ENCODE measurements around the gene TCERG1.

Gene TCERG1

DNA sequence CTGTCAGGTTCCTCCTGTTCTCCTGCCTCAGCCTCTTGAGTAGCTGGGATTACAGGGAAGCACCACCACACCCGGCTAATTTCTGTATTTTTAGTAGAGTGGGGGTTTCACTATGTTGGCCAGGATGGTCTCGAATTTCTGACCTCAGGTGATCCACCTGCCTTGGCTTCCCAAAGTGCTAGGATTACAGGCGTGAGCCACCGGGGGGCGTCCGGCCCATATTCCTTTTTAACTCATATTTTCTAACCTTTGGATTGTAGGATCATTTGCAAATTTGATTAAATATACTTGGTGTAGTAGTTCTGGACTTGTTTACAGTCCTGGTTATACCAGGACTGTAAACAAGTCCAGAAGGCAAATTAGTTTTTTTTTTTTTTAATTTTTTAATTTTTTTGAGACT, 4.3 kb downstream of the TCERG1 start:
- in situ Hi-C loops (cut with HindIII; ENCODE audit: low sequenced_read_pairs) = no loop called here

DNA sequence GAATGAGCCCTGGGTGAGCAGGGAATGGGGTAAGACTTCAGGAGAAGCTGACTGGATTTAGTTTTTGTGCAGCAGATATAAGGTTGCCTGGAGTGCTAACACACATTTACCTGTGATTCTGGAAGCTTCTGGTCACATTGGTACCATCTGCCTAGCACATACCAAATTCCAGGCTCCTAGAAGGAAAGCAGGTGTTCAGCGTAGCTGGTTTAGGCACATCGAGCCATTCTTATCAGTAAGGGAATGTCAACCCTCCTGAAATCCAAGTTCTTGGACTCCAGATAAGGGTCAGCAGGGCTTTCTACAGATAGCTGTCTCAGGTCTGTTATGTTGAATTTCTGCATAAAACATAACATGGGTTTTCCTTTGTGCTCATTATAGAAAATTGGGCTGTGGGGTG, 10.3 kb downstream of the TCERG1 start:
- in situ Hi-C loops (cut with HindIII; ENCODE audit: low sequenced_read_pairs) = no loop called here

DNA sequence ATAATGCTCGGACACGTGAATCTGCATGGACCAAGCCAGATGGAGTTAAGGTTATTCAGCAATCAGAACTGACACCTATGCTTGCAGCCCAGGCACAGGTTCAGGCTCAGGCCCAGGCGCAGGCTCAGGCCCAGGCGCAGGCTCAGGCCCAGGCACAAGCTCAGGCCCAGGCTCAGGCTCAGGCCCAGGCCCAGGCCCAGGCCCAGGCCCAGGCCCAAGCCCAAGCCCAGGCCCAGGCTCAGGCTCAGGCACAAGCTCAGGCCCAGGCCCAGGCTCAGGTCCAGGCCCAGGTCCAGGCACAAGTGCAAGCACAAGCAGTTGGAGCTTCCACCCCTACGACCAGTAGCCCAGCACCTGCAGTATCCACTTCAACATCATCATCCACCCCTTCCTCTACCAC, 11.8 kb downstream of the TCERG1 start:
- in situ Hi-C loops (cut with HindIII; ENCODE audit: low sequenced_read_pairs) = no loop called here

DNA sequence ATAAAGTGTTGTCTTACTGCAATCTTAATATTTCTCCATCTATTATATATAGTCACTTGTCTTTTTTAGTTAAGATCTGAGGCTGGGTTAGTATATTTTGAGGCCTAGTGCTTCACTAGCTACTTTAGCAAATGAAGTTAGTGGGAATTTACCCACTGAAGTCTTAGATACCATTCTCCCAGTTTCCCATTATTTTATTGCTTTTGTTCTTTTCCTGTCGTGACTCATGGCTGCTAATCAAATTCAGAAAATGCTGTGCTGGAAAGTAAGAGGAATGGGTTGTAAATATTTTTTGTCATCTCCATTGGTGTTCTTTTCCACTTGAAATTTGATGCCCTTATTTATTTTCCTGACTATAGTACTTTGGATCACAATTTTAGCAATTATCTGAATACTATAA, 14.2 kb downstream of the TCERG1 start:
- in situ Hi-C loops (cut with HindIII; ENCODE audit: low sequenced_read_pairs) = no loop called here

DNA sequence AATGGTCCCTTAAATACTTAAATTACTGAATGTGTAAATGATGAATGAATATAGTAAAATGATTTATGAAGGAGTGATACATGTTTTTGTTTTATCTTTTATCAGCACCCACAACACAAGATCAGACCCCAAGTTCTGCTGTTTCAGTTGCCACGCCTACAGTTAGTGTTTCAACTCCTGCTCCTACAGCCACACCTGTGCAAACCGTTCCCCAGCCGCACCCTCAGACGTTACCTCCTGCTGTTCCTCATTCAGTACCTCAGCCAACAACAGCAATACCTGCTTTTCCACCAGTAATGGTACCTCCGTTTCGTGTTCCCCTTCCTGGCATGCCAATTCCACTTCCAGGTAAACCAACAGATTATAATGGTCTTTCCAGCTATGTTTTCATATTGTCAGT, 16.3 kb downstream of the TCERG1 start:
- in situ Hi-C loops (cut with HindIII; ENCODE audit: low sequenced_read_pairs) = no loop called here

DNA sequence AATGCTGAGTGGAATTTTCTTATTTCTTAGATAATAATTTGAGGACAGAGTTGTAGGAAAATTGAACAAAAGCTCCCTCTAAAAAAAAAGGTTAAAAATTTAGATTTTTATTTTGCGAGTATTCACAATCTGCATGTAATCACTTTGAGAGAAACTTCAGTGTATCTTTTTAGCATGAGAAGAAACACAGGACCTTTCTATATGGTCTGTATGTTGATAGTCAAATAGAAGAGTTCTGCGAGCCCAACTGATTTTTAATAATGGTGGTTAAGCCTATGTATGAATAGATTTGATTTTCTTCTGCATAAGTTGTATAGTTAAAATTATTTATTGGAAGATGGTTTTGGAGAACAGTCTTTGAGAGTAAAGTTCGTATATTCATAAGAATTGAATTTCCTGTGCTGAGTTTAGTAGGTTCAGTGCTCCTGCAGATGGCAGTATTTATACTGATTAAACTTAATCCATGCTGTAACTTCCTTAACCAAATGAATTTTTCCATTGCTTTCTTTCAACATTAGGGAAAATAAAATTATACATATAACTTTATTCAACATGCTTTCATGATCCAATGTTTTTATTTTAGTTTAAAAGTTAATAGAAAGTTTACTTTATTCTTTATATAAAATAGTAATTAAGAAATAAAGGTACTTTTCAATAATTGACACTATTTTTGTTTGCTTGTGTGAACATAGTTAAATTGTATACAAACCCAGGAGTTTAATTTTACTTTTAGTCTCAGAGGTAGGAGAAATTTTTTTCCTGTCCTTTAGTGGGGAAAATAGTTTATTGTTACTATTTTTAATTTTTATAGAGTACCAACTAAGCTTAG, 19.6 kb downstream of the TCERG1 start:
- in situ Hi-C loops (cut with HindIII; ENCODE audit: low sequenced_read_pairs) = no loop called here

DNA sequence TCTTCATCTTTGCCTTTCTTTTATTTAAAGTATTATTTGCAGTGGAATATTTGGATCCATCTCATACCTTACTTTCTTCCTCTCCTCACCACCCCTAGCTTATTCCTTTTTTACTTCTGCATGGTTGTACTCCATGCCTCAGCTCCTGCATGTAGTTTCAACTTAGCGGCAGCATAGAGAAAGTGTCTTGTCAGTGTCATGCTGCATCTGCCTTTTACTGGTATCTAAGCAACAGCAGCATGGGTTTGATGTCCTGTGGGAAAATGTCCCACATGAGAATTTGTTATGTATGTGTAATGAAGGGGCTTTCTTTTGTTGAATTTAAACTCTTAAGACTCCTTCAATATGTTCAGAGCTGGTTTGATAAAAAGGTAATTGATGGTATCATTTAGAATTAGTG, 20.6 kb downstream of the TCERG1 start:
- in situ Hi-C loops (cut with HindIII; ENCODE audit: low sequenced_read_pairs) = no loop called here

DNA sequence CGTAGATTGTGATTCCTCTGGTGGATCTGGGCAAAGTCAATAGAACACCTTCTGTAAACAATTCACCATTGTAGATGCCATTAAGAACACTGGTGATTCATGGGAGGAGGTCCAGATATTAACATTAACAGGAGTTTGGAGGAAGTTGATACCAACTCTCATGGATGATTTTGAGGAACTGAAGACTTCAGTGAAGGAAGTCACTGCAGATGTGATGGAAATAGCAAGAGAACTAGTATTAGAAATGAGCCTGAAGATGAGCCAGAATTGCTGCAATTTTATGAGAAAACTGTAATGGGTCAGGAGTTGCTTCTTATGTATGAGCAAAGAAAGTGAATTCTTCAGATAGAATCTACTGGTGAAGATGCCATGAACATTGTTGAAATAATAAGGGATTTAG, 26.9 kb downstream of the TCERG1 start:
- in situ Hi-C loops (cut with HindIII; ENCODE audit: low sequenced_read_pairs) = no loop called here

DNA sequence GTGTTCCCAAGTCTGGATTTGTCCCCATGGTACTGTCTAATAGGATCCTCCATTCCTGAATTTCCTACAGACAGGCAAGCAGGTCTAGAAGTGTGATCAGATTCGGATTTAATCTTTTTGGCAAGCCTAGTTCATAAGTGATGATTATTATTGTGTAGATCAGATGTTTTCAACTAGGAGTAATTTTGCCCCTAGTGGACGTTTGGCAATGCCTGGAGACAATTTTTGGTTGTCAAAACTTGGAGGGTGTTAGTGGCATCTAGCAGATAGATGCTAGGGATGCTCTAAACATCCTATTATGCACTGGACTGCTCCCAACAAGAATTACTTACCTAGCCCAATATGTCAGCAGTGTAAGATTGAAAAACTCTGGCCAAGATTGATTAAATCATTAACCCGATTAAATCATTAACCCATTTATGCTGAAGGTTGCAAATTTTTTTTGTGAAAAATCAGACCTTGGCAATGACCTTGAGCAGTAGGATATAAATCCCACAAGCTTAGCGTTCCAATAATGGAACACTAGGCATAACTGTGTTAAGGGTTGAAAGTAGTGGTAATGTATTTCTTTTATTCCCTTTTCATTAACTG, 28.2 kb downstream of the TCERG1 start:
- in situ Hi-C loops (cut with HindIII; ENCODE audit: low sequenced_read_pairs) = no loop called here

DNA sequence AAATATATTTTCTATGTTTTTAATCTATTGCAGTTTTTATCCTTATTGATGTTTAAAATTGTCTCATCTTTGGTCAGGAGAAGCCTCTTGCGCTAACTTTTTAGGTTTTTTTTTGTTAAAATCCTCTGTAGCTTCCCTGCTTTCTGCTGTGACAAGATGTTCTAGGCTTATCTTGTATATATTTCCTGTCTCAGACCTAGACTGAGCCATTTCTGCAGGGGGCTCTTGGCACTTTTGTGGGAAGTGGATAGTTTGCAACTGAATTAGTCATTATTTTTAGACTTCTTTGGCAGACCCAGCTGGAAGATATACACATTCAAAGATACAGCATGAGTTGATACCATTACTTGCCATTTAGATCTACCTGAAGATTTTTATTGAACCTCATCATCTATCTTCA, 28.8 kb downstream of the TCERG1 start:
- in situ Hi-C loops (cut with HindIII; ENCODE audit: low sequenced_read_pairs) = no loop called here

DNA sequence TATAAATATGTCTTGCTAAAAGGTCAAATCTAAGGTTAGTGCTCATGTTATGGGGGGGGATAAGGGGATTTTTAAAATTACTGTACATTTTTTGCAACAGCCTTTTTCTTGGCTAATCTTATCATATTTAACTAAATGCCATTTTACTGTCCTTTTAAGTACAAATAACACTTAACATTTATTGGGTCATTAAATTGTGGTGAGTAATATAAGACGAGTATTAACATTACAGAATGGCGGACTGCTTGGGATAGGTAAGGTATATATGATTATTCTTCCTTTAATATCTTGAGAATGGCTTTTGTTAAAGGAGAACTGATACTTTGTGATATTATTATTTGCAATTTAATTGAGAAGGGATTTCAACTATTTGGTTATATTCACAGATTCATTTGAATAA, 35.6 kb downstream of the TCERG1 start:
- in situ Hi-C loops (cut with HindIII; ENCODE audit: low sequenced_read_pairs) = no loop called here

DNA sequence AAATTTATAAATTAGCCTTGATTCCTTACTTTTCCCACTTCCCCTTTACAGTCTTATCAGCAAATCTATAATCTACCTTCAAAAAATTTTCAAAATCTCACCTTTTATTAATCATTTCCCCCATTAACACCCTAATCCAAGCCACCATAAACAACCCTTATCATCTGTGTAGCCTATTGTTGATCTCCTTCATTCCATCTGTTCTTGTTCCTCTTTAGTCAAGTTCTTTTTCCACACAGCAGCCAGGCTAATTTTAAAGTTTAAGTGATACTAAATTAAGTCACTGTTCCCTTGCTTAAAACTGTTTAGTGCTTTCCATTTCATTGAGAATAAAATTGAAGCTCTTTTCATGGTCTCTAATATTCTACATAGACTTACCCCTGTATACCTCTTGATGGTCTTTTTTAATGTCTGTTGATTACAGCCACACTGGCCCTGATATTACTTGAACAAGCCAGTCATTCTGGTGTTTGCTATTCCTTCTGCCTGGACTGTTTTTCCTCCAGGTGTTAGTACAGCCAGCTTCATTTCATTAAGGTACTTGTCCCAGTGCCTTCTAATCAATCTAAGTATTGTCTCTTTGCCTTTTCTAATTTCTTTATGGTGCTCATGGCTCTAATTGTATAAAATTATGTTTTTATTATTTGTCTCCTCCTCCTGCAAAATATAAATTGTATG, 37.7 kb downstream of the TCERG1 start:
- in situ Hi-C loops (cut with HindIII; ENCODE audit: low sequenced_read_pairs) = no loop called here

DNA sequence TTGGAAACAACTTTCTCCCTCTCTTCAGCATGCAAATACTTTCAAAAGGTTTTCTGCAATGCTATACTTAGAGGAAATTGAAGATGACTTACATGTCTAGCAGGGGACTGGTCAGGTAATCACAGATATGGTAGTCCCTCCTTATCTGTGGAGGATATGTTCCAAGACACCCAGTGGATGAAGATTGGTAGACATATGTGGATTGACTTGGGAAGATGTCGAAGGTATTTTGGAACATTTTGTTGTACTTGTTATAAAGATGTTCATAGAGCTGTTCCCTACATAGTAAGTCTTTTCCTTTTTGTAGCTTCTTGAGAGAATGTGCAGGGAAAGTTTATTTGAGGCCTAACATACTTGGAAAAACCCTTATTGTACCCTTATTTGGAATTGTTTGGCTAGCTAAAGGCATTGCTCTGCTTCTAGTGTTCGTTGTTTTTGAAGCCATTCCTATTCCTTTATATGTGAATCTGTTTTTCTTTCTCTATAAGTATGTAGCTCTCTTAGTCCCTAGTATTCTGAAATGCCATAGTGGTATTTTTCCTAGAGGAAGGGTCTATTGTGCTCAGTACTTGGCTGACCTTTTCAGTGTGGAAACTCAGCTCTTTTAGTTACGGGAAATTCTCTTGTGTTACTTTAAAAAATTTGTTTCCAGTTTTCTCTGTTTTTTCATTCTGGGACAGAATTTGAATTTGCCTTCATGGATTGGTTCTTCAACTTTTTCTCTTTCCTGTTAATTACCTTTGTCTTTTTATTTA, 43.1 kb downstream of the TCERG1 start:
- in situ Hi-C loops (cut with HindIII; ENCODE audit: low sequenced_read_pairs) = no loop called here

DNA sequence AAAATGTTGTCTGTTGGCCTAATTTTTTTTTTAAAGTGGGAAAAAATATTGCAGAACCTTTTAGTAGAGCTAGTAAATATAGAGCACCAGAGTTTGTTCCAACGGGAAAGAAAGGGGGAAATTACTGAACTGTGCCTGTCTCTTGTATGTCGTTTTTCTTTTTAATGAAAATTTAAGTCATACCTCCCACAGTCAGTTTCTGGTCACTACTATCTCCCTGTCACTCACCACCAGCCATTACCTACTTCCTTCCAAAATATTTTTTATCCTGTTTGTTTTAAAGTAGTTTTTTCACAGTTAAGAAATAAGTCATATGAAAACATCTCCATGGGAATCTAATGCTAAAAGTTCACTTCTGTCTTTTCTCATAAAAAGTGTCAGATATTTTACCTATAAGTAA, 47.5 kb downstream of the TCERG1 start:
- in situ Hi-C loops (cut with HindIII; ENCODE audit: low sequenced_read_pairs) = no loop called here

DNA sequence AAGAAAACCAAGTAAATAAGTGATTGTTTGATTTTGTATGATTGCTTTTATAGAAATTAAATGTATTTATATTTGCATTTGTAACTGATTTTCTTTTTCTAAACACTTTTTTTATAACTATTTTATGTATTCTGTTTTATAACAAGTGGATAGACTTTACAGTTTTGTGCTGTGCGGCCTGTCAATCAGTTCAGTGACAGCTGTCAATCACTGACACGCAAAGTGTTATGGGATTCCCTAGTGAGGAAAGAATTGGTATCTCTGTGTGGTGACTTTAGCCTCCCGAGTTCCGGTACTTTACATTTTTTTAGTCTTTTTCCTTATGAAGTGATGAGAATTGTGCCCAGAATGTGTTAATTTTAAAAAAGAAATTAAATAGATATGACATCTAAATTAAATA, 52.5 kb downstream of the TCERG1 start:
- in situ Hi-C loops (cut with HindIII; ENCODE audit: low sequenced_read_pairs) = no loop called here

DNA sequence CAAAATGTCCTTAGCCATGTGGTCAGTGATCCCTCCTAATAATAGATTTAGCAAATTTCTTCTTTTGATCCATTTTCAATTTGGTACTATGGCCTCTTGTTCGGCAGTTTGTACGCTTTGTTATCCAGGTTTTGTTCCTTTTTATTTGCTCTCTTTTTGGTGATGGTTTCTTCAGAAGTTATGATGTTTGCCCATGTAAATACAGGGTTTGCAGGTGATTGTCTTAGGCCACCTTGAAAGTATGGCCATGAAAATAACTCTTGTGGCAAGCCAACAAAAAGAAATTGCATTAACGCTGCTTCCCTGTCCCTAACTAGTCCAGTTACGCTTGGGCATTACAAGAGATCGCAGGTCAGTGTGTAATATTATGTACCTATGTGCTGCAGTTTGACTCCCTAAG, 60.3 kb downstream of the TCERG1 start:
- in situ Hi-C loops (cut with HindIII; ENCODE audit: low sequenced_read_pairs) = no loop called here

DNA sequence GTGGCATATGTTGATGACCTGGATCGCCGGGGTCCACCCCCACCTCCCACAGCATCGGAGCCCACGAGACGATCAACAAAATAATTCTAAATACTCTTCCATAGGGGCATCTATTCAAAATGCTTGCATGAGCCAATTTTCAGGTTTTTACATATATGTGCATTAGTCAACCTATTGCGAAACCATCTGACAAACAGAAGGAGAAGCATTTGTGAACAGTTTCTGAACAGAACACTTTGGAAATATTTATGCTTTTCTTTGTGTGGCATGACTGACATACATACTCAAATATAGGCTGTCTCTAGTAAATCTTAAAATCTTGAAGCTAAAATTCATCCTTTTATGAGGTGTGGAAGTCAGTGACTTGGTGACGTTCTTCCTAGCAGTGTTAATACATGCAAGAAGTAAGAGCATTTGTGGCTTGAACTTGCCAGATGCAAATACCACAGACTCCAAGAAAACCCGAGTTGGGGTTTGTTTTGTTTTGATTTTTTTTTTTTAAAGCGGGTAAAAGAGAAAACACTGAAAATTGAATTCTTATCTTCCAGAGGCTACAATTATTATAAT, 63.5 kb downstream of the TCERG1 start:
- in situ Hi-C loops (cut with HindIII; ENCODE audit: low sequenced_read_pairs) = no loop called here

DNA sequence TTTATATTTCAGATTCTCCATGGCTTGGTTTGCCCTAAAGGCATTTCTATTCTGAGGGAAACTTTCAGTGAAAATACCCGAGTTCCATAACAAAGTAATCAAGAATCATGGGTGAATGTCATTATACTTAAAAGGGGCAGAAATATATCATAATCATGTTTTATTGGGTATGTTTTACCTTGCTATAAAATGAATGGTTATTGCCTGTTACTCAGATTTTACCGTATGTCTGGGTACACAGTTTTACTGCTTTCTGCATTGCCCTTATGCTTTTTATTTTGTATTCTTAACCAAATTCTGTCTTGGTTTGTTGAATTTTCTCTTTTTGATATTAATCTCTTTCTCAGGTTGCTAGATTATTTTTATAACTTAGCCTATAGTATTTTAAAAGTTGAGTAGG, 66.3 kb downstream of the TCERG1 start:
- in situ Hi-C loops (cut with HindIII; ENCODE audit: low sequenced_read_pairs) = no loop called here

DNA sequence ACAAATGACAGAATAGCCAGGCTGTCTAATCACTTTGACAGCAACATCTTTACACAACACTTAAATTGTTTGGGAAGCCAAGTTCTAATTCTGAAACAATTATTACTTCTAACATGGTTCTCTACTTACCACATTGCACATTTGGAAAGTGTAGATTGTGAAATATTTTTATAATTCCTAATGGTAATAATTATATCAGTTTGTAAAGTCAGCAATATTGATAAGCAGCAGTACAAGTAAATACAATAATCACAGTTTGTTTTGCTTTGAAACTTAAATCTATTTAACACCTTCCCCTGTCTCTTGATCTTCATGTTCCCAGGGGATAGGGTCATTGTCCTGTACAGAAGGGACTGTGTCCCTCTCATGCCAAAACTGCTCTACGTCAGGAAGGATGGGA, 67.4 kb downstream of the TCERG1 start:
- in situ Hi-C loops (cut with HindIII; ENCODE audit: low sequenced_read_pairs) = no loop called here

DNA sequence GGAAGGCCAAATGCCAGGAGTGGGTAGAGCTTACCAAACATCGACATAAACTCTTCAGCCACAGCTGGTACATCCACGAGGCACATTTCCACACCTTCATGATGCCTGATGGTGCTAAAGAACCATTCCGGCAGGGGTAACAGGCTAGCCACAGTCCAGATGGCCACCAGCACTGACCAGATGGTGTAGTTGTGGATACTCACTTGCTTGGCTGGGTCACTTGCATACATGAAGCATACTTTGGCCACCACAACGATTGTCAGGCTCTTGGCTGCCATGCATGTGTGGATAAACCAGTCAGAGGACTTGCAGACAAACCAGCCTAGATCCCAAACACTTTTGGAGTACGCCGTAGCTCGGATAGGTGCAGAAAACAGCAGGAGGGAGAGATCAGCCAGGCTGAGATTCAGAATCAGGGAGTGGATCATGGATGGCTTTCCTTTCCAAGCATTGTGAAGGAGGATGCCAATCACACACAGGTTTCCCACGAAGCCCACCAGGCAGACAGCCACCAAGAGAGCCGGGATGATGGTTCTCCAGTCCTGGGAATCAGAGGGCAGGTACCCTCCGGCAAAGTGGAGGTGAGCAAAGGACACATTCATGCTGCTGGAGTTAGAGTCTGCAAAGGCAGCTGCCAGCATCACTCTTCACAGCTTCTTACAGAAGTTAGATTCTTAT, 68.5 kb downstream of the TCERG1 start:
- in situ Hi-C loops (cut with HindIII; ENCODE audit: low sequenced_read_pairs) = no loop called here

DNA sequence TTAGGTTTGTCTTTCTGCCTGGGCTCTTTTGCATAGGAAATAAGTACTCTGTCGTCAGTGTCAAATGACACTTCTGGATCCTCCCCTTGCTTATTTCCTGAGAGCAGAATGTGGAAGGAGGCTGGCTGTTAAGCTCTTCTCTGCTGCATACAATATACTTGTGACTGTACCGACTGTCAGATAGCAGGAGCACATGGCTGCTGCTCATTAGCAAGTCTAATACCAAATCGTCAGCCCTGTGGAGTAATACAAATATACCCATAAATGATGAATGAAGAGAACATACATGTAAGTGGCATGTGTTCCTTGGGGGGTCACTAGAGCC, 69.0 kb downstream of the TCERG1 start, which contains the start of gene GPR151:
Gene GPR151, minus strand, starts transcription at position 40 of the 325 bp plus-strand sequence. CDS start 77 bp downstream, outside the sequence.
- in situ Hi-C loops (cut with HindIII; ENCODE audit: low sequenced_read_pairs) = no loop called here
